DOHH2 (cell line): ENCODE measurements around the gene TWF2.

Experiments used
- EZH2phosphoT487 ChIP-seq: fragments of 200-600 bp; sonication (generic); IDR thresholded peaks from 2 replicates; pipeline ENCODE4 v1.6.1; 2017; ENCODE audit warnings: borderline replicate concordance, mild to moderate bottlenecking, antibody characterized with exemption, low read length, moderate library complexity, mixed read lengths
- TF ChIP-seq, protein P1 (sequence below): fragments of 200-600 bp; sonication (generic); IDR thresholded peaks from one replicate; pipeline ENCODE4 v1.5.1; 2014; ENCODE audit warnings: antibody characterized with exemption, mild to moderate bottlenecking, low read depth, low read length; ENCODE audit not compliant: poor library complexity, severe bottlenecking

- TF ChIP-seq, protein P1, sequence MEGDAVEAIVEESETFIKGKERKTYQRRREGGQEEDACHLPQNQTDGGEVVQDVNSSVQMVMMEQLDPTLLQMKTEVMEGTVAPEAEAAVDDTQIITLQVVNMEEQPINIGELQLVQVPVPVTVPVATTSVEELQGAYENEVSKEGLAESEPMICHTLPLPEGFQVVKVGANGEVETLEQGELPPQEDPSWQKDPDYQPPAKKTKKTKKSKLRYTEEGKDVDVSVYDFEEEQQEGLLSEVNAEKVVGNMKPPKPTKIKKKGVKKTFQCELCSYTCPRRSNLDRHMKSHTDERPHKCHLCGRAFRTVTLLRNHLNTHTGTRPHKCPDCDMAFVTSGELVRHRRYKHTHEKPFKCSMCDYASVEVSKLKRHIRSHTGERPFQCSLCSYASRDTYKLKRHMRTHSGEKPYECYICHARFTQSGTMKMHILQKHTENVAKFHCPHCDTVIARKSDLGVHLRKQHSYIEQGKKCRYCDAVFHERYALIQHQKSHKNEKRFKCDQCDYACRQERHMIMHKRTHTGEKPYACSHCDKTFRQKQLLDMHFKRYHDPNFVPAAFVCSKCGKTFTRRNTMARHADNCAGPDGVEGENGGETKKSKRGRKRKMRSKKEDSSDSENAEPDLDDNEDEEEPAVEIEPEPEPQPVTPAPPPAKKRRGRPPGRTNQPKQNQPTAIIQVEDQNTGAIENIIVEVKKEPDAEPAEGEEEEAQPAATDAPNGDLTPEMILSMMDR, result no peak
- TF ChIP-seq EZH2phosphoT487, result no peak
Observed at GRCh38 chr3:52228751-52229291, 10.1 kb downstream of the TWF2 start.
